Measurements from ENCODE around the gene AK9.

GRCh38 chr6:109701221-109701620, 10.2 kb upstream of the AK9 start:
- TF ChIP-seq CTCF (IDR thresholded peaks at IDR 0.05) (no peak), POLR2AphosphoS5 (IDR thresholded peaks at IDR 0.05) (no peak)
